ENCODE data around the gene FAM163B. TPM values are rescaled to one million over a fixed set of nuclear protein-coding genes. Genes with fewer than 3 reads are reported as not detected.

FAM163B gene
- total RNA-seq, 1 donor from 2014 or later: not detected

- H3K9me3 ChIP-seq: no peaks in the 10 kb centered on the region
- H3K36me3 ChIP-seq: no peaks in the 10 kb centered on the region
- TF ChIP-seq, protein P1, sequence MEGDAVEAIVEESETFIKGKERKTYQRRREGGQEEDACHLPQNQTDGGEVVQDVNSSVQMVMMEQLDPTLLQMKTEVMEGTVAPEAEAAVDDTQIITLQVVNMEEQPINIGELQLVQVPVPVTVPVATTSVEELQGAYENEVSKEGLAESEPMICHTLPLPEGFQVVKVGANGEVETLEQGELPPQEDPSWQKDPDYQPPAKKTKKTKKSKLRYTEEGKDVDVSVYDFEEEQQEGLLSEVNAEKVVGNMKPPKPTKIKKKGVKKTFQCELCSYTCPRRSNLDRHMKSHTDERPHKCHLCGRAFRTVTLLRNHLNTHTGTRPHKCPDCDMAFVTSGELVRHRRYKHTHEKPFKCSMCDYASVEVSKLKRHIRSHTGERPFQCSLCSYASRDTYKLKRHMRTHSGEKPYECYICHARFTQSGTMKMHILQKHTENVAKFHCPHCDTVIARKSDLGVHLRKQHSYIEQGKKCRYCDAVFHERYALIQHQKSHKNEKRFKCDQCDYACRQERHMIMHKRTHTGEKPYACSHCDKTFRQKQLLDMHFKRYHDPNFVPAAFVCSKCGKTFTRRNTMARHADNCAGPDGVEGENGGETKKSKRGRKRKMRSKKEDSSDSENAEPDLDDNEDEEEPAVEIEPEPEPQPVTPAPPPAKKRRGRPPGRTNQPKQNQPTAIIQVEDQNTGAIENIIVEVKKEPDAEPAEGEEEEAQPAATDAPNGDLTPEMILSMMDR (IDR thresholded peaks at IDR 0.05): no peak
- H3K27ac ChIP-seq: no peak overlapping the region
- no peak for DNase-seq (ENCODE audit: low spot score in 2 of 2)
- intact Hi-C loops (cut with DNase I): no loop called here
- no peak overlapping the region for H3K4me3 ChIP-seq
- H3K4me1 ChIP-seq: no peaks in the 10 kb centered on the region
- peaks cover 4% of the 10 kb centered on the region for H3K27me3 ChIP-seq
Observed at GRCh38 chr9:133604856-133605255, 4.3 kb downstream of the FAM163B start.

DNA sequence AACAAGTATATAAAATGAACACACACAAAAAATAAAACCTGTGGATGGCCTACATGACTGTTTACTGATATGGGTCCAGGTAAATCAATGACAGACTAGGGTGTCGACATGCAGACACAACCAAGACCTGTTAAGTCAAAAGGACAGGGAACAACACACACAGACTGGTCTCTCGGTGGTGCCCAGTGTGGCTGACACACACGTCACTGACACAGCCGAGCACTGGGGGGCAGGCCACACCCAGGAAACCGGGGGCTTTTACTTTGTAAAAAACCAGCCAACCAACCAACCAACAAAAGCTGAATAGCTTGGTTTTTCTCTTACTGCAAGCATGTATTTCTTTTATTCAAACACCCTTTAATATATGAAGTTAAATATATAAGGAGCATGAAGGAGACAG is 5.0 kb downstream of the FAM163B start:
- DNase-seq (ENCODE audit: low spot score in 2 of 2): no peak
- peaks cover 4% of the 10 kb centered on the region for H3K27me3 ChIP-seq

GRCh38 chr9:133603135-133603927 is 5.9 kb downstream of the FAM163B start:
- intact Hi-C loops (cut with DNase I): no loop called here
- Histone ChIP-seq H3K4me3 (no peak overlapping the region), H3K36me3 (no peaks in the 10 kb centered on the region), H3K9me3 (no peaks in the 10 kb centered on the region), H3K4me1 (no peaks in the 10 kb centered on the region), H3K27me3 (peaks cover 4% of the 10 kb centered on the region), H3K27ac (no peak overlapping the region)
- DNase-seq (ENCODE audit: low spot score in 2 of 2): no peak
- TF ChIP-seq, protein P1 (IDR thresholded peaks at IDR 0.05): no peak

More for the DNA sequence above, 5.0 kb downstream of the FAM163B start:
- Histone ChIP-seq H3K4me3 (no peak overlapping the region), H3K4me1 (no peaks in the 10 kb centered on the region), H3K27ac (no peak overlapping the region), H3K36me3 (no peaks in the 10 kb centered on the region), H3K9me3 (no peaks in the 10 kb centered on the region)
- TF ChIP-seq, protein P1 (IDR thresholded peaks at IDR 0.05): no peak
- intact Hi-C loops (cut with DNase I): no loop called here

- H3K4me3 ChIP-seq: no peak overlapping the region
- intact Hi-C loops (cut with DNase I): no loop called here
- no peak overlapping the region for H3K27ac ChIP-seq
- H3K36me3 ChIP-seq: no peaks in the 10 kb centered on the region
- no peaks in the 10 kb centered on the region for H3K4me1 ChIP-seq
- TF ChIP-seq, protein P1 (IDR thresholded peaks at IDR 0.05): no peak
- no peak for DNase-seq (ENCODE audit: low spot score in 2 of 2)
- H3K27me3 ChIP-seq: no peaks in the 10 kb centered on the region
- H3K9me3 ChIP-seq: peaks cover 9 to 10% of the 10 kb centered on the region in 2 donors
Observed at GRCh38 chr9:133602277-133602676, 6.9 kb downstream of the FAM163B start.

- Histone ChIP-seq H3K27me3 (no peaks in the 10 kb centered on the region), H3K4me3 (no peak overlapping the region), H3K9me3 (peaks cover 15 to 16% of the 10 kb centered on the region in 2 donors), H3K27ac (no peak overlapping the region), H3K4me1 (no peaks in the 10 kb centered on the region), H3K36me3 (no peaks in the 10 kb centered on the region)
- DNase-seq (ENCODE audit: low spot score in 2 of 2): no peak
- intact Hi-C loops (cut with DNase I): no loop called here
- TF ChIP-seq, protein P1 (IDR thresholded peaks at IDR 0.05): no peak
Observed at GRCh38 chr9:133601746-133602145, 7.4 kb downstream of the FAM163B start.
